NCI-H510A treated with DMSO at 0.1 percent for 48 hours (cell line): ENCODE data around the gene CIRBP.

Source experiments
- DNase-seq: peaks from one replicate; lab custom pipeline; 2025; lab: John Stamatoyannopoulos, UW

Gene CIRBP

GRCh38 chr19:1280636-1281568 is 11.8 kb downstream of the CIRBP start:
- no peak for DNase-seq

GRCh38 chr19:1281569-1282287 is 12.6 kb downstream of the CIRBP start:
- no peak for DNase-seq

GRCh38 chr19:1282588-1283206 is 13.6 kb downstream of the CIRBP start:
- DNase-seq = no peak

GRCh38 chr19:1283207-1283916 is 14.2 kb downstream of the CIRBP start:
- no peak for DNase-seq

DNA sequence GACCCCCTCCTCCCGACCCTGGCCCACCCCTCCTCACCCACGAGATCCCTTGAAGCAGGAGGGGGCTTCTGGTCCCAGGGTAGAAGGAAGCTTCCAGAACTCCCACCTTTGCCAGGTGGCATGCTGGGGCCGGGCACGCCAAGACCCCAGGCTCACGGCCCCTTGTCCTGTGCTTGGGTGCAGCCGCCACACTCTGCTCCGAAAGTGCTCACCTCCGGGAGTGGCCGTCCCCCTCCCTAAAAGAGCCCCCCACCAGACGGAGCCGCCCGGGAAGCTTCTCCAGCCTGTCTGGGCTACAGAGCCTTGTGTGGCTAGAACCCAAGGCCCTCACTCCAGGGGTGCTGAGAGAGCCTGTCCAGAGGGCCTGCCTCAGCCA is 14.8 kb downstream of the CIRBP start:
- DNase-seq = no peak

DNA sequence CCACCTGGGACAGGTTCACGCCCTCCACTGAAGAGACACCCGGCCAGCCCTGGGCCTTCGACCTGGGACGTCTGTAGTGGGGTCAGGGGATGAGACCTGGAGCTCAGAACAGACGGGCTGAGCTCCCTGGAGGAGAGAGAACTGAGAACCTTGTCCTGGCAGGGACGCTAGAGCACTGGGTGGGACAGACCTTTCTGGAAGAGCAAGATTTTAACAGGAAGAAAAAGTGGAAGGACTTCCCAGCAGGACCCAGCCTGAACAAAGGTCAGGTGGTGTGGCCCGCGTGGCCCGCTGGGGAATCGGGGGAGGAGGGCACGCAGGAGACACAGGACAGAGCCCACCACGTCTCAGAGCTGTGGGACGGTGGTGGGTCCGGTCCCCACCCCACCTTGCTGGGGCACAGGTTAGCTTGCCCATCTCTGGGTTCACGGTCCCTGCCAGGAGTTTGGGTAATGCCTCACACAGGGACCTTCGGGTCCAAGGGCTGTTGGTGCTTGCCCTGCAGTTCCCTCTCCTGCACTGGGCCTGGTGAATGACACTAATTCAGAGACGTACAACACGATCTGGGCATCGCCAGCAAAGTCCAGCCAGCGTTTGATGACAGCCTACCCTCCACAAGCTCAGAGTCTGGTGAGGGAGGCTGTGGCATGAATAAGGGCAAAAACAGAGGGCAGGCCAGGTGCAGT is 15.3 kb downstream of the CIRBP start:
- DNase-seq = no peak

DNA sequence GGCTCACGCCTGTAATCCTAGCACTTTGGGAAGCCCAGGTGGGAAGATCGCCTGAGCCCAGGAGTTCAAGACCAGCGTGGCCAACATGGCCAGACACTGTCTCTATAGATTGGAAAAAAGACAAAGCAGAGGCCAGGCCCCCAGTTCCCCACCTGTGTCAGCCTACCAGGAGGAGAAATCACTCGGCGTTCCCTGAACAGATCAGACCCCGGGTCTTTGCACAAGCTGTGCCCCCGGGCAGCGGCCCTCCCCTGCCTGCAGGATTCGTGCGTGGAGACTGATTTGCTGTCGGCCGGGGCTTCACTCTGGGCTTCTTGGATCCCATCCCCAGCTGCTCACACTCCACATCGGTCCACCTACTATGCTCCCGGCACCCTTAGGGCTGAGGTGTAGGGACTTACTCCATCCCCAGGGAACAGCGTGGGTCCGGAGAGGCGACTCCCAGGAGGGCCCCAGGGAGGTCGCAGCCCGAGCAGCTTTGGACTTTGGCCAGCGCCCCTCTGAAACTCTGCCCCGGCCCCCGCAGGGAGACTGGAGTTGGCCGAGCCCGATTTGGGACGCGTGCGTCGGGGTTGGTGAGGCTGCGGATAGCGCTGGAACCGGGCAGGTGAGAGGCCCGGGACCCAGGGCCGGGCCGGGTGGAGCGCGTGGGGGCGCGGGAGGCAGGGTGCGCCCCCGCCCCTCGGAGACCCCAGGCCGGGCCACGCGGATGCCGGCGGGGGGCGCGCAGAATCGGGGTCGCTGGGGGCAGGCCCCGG is 16.0 kb downstream of the CIRBP start:
- DNase-seq = no peak

DNA sequence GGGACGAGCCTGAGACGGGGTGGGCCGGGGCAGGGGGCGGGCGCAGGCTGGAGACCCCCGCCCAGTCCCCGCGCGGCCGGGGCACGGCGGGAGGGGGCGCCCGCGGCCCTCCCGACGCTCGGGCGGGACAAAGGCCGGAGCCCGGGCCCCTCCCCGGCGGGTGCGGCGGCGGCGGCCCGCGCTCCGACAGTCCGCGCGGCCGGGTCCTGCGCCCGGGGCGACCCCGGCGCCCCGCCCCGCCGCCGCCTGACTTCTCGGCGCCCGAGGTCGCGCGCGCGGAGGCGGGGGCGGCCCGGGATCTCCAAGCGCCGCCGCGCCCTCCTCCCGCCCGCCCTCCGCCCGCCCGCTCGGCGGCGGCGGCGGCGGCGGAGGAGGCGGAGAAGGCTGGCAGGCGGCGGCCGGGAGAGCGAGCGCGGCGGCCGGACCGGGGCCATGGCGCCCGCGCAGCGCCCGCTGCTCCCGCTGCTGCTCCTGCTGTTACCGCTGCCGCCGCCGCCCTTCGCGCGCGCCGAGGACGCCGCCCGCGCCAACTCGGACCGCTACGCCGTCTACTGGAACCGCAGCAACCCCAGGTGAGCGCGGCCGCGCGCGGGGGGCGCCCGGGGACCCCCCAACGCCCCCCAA is 16.7 kb downstream of the CIRBP start, which contains the start of gene EFNA2:
Gene EFNA2, plus strand, starts transcription at position 137 of the 624 bp plus-strand sequence. Its CDS starts 296 bp downstream, at position 433.
- no peak for DNase-seq

- DNase-seq = no peak
Measured at GRCh38 chr19:1286487-1287353, 17.6 kb downstream of the CIRBP start.

GRCh38 chr19:1287354-1288225 is 18.5 kb downstream of the CIRBP start:
- DNase-seq = no peak

DNA sequence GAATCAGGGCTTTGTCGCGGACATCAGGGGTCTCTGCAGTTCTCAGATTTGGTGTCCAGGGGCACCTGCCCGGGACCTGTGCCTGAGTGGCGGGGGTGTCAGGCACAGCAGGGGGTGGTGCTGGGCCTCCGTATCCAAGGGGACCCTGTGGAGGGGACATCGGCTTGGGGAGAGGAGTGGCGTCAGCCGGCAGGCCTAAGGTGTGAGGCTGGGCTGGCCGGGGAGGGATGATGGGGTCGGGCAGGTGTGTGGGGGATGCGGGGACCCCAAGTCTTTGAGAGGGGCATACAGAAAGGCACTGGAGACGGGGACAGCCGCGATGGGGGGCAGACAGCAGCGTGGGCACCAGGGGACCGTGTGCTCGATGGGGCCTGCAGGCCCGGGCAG is 19.1 kb downstream of the CIRBP start:
- DNase-seq = no peak

DNA sequence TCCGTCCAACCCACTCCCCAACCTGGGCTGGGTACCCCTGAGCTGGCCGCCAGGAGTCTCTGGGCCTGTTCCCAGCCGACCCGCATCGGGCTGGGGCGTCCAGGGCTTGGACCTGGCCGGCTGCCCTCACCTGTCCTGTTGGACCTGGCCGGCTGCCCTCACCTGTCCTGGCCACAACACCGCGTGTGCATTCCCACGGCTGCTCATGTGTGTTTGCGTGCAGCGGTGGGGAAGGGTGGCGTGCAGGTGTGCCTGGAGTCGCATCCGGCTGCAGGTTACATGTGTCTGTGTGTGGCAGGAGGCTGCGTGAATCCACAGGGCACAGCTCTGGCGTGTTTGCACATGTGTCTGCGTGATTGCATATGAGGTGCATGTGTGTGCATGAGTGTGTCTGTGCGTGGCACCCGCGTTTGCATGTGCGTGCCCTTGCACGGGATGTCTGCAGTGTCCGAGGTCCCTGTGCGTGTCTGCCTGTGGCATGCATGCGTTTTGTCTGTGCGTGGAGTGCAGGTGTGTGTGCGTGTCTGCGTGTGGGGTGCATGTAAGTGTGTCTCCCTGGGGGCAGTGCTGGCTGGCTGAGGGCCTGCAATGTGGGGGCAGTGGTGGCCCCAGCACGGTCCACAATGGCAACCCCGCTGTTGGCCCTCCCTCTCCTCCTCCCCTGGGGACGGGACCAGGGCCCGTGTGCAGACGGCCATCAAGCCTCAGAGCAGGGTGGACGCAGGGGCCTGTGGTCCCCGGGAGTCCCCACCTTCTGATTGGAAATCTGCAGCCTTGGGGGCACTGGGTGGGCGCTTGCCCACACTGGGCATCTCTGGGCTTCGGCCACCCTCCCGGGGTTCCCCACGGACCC is 19.9 kb downstream of the CIRBP start:
- no peak for DNase-seq

- no peak for DNase-seq
Measured at GRCh38 chr19:1289686-1290025, 20.5 kb downstream of the CIRBP start.

GRCh38 chr19:1290196-1290702 is 21.1 kb downstream of the CIRBP start:
- no peak for DNase-seq

DNA sequence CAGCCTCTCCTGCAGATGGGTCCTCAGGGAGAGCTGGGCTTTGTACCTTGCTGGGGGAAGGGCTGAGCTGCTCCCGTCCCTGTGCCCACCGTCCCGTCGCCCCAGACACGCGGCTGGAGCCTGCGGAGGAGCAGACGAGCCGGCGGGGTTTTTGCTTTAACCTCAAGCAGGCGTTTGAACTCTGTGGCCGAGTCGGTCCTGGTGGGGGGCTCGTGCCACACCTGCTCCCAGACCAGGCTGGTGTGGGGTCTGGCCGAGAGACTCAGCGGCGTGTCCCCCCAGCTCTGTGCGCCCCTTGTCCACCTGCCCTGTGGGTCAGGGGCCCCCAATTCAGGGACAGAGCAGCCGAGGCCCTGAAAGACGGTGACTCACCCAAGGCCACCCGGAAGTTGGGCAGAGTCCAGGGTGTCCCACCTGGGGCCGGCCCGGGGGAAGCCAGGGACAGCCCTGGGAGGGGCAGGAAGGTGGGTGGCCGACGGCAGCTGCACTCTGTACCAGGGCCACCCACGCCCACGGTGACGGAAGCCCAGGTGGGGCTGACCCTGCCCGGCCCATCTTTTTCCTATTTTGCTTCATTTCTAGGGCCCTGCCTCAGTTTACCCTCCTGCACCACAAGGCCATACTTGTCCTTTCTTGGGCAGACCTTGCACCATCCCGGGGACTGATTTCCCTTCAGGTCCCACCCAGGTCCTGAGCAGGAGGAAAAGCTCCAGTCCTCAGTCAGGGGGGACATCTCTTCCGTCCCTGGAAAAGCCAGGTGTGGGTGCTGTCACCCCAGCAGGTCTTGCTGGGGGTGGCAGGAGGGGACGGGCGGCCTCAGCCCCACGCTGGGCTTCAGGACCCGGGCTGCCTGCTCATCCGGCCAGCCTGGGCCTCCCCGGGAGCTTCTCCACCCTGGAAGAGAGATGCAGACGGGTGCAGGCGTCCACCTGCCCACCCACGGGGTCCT is 21.8 kb downstream of the CIRBP start:
- no peak for DNase-seq
